Measurements from ENCODE around the gene P4HA1. TPM values are rescaled to one million over a fixed set of nuclear protein-coding genes. Genes with fewer than 3 reads are reported as not detected.

The P4HA1 gene
- total RNA-seq, 2 donors from 2014 or later, result 24.4 to 37.0 TPM

- H3K27me3 ChIP-seq (replicated peaks; ENCODE audit: insufficient read depth), result no peaks in the 10 kb centered on the region
- no peaks in the 10 kb centered on the region for H3K9me3 ChIP-seq
- H3K4me1 ChIP-seq (ENCODE audit: control insufficient read depth in 1 of 2, low read depth in 2 of 2), result peaks cover 5 to 7% of the 10 kb centered on the region in 2 donors
- TF ChIP-seq CTCF (IDR thresholded peaks at IDR 0.05), result no peak
- H3K27ac ChIP-seq, result no peak overlapping the region
- DNase-seq (ENCODE audit: low spot score) (no peak), ATAC-seq (ENCODE audit: insufficient number of reproducible peaks, low FRiP score, low read depth) (no peak)
- H3K4me3 ChIP-seq, result no peak overlapping the region
- H3K36me3 ChIP-seq, result no peaks in the 10 kb centered on the region
These were observed 36.5 kb downstream of the P4HA1 start for GRCh38 chr10:73060173-73060572.

- Histone ChIP-seq H3K36me3 (peaks cover 10% of the 10 kb centered on the region), H3K27me3 (replicated peaks; ENCODE audit: insufficient read depth) (no peaks in the 10 kb centered on the region), H3K27ac (no peak overlapping the region), H3K4me1 (ENCODE audit: control insufficient read depth in 1 of 2, low read depth in 2 of 2) (peaks cover 5 to 7% of the 10 kb centered on the region in 2 donors), H3K4me3 (no peak overlapping the region), H3K9me3 (no peaks in the 10 kb centered on the region)
- DNase-seq (ENCODE audit: low spot score) (no peak), ATAC-seq (ENCODE audit: insufficient number of reproducible peaks, low FRiP score, low read depth) (no peak)
- no peak for TF ChIP-seq CTCF (IDR thresholded peaks at IDR 0.05)
These were observed 38.5 kb downstream of the P4HA1 start for GRCh38 chr10:73058057-73058591.

GRCh38 chr10:73054286-73054685, 42.4 kb downstream of the P4HA1 start:
- TF ChIP-seq CTCF (IDR thresholded peaks at IDR 0.05), result no peak
- H3K9me3 ChIP-seq, result no peaks in the 10 kb centered on the region
- no peak overlapping the region for H3K27ac ChIP-seq
- no peak for DNase-seq (ENCODE audit: low spot score)
- H3K4me1 ChIP-seq (ENCODE audit: control insufficient read depth in 1 of 2, low read depth in 2 of 2), result no peaks in the 10 kb centered on the region
- H3K4me3 ChIP-seq, result no peak overlapping the region
- peaks cover 19% of the 10 kb centered on the region for H3K36me3 ChIP-seq
- no peaks in the 10 kb centered on the region for H3K27me3 ChIP-seq (replicated peaks; ENCODE audit: insufficient read depth)
- no peak for ATAC-seq (ENCODE audit: insufficient number of reproducible peaks, low FRiP score, low read depth)

GRCh38 chr10:73053275-73053674, 43.4 kb downstream of the P4HA1 start:
- ATAC-seq (ENCODE audit: insufficient number of reproducible peaks, low FRiP score, low read depth) (no peak), DNase-seq (ENCODE audit: low spot score) (no peak)
- Histone ChIP-seq H3K4me3 (no peak overlapping the region), H3K36me3 (peaks cover 19% of the 10 kb centered on the region), H3K9me3 (no peaks in the 10 kb centered on the region), H3K27me3 (replicated peaks; ENCODE audit: insufficient read depth) (no peaks in the 10 kb centered on the region), H3K4me1 (ENCODE audit: control insufficient read depth in 1 of 2, low read depth in 2 of 2) (no peaks in the 10 kb centered on the region), H3K27ac (no peak overlapping the region)
- no peak for TF ChIP-seq CTCF (IDR thresholded peaks at IDR 0.05)

GRCh38 chr10:73044378-73045285, 52.0 kb downstream of the P4HA1 start:
- peak overlapping the region; percentile 59 to 71 for H3K27ac ChIP-seq
- H3K36me3 ChIP-seq, result no peaks in the 10 kb centered on the region
- DNase-seq (ENCODE audit: low spot score) (no peak), ATAC-seq (ENCODE audit: insufficient number of reproducible peaks, low FRiP score, low read depth) (peak; percentile 64)
- H3K4me1 ChIP-seq (ENCODE audit: control insufficient read depth in 1 of 2, low read depth in 2 of 2), result peaks cover 11 to 28% of the 10 kb centered on the region in 2 donors
- no peaks in the 10 kb centered on the region for H3K9me3 ChIP-seq
- no peaks in the 10 kb centered on the region for H3K27me3 ChIP-seq (replicated peaks; ENCODE audit: insufficient read depth)
- no peak overlapping the region for H3K4me3 ChIP-seq
- no peak for TF ChIP-seq CTCF (IDR thresholded peaks at IDR 0.05)

All from thoracic aorta (tissue), 2 donors.